HUES48 (cell line): ENCODE data around the gene LFNG.

ENCODE experiments used
- H3K27ac ChIP-seq: one replicate; pipeline ENCODE4 v1.7.0; 2013; ENCODE audit warnings: low read depth, low read length, inconsistent platforms
- H3K27me3 ChIP-seq: 2 replicates; pipeline ENCODE4 v1.6.1; 2013; ENCODE audit warnings: mild to moderate bottlenecking, low read length; ENCODE audit not compliant: control insufficient read depth, insufficient read depth
- H3K36me3 ChIP-seq: 2 replicates; pipeline ENCODE4 v1.6.1; 2013; ENCODE audit warnings: low read length; ENCODE audit not compliant: control insufficient read depth, insufficient read depth
- H3K4me1 ChIP-seq: 2 replicates; pipeline ENCODE4 v1.6.1; 2013; ENCODE audit warnings: mild to moderate bottlenecking, low read length; ENCODE audit not compliant: control insufficient read depth, insufficient read depth
- H3K4me3 ChIP-seq: 2 replicates; pipeline ENCODE4 v1.5.1; 2013; ENCODE audit warnings: mild to moderate bottlenecking, low read depth, low read length
- H3K9ac ChIP-seq: 2 replicates; pipeline ENCODE4 v1.6.1; 2013; ENCODE audit warnings: mild to moderate bottlenecking, low read depth, low read length, moderate library complexity
- H3K9me3 ChIP-seq: 2 replicates; pipeline ENCODE4 v1.6.1; 2013; ENCODE audit warnings: low read length; ENCODE audit not compliant: control insufficient read depth, insufficient read depth

The LFNG gene

DNA sequence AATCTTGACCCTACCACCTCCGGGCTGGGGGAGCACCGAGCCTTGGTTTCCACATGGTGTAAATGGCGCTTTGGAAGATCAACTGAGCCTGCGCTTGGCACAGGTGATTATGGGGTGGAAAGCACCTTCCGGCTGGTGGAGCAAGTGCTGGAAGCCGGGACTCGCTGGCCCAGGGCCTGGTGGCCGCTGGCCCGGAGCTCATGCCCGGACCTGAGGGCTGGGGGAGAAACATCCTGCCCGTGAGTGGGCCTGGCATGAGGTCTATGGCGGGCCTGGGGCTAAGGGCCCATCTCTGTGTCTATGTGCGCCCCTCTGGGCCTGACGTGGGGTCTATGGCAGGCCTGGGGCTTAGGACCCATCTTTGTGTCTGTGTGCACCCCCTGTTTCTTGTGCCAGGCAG lies 14.2 kb upstream of the LFNG start:
- H3K4me3 ChIP-seq, result no peak overlapping the region
- no peak overlapping the region for H3K27ac ChIP-seq
- H3K9me3 ChIP-seq, result no peaks in the 10 kb centered on the region
- no peak overlapping the region for H3K9ac ChIP-seq
- peaks cover 5% of the 10 kb centered on the region; the same call in 1 of the 2 replicates for H3K4me1 ChIP-seq
- no peaks in the 10 kb centered on the region for H3K36me3 ChIP-seq
- H3K27me3 ChIP-seq, result no peaks in the 10 kb centered on the region

- H3K27ac ChIP-seq, result no peak overlapping the region
- no peaks in the 10 kb centered on the region for H3K9me3 ChIP-seq
- no peaks in the 10 kb centered on the region; the same call in 1 of the 2 replicates for H3K4me1 ChIP-seq
- H3K36me3 ChIP-seq, result no peaks in the 10 kb centered on the region
- H3K9ac ChIP-seq, result no peak overlapping the region
- no peaks in the 10 kb centered on the region for H3K27me3 ChIP-seq
- H3K4me3 ChIP-seq, result no peak overlapping the region
Measured at GRCh38 chr7:2507208-2507916, 12.2 kb upstream of the LFNG start.

DNA sequence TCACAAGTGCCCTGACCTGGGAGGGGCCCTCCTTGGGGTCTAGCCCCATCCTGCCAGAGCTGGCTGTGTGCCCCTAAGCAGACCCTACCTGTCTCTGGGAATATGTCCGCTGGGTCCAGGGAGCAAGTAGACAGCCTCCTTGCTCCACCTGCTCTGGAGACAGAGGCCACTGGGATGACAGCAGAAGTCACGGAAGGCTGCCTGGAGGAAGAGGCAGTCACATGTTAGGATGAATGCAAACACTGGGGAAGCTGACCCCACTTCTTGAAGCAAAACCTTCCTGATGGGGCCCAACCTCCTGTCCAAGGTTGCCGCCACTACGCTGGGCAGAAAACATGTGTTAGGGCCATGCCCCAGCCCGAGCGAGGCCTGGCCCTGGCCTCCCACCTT lies 11.7 kb upstream of the LFNG start:
- H3K36me3 ChIP-seq, result no peaks in the 10 kb centered on the region
- no peaks in the 10 kb centered on the region; the same call in 1 of the 2 replicates for H3K4me1 ChIP-seq
- H3K9me3 ChIP-seq, result no peaks in the 10 kb centered on the region
- H3K4me3 ChIP-seq, result no peak overlapping the region
- H3K27me3 ChIP-seq, result no peaks in the 10 kb centered on the region
- no peak overlapping the region for H3K27ac ChIP-seq
- no peak overlapping the region for H3K9ac ChIP-seq

DNA sequence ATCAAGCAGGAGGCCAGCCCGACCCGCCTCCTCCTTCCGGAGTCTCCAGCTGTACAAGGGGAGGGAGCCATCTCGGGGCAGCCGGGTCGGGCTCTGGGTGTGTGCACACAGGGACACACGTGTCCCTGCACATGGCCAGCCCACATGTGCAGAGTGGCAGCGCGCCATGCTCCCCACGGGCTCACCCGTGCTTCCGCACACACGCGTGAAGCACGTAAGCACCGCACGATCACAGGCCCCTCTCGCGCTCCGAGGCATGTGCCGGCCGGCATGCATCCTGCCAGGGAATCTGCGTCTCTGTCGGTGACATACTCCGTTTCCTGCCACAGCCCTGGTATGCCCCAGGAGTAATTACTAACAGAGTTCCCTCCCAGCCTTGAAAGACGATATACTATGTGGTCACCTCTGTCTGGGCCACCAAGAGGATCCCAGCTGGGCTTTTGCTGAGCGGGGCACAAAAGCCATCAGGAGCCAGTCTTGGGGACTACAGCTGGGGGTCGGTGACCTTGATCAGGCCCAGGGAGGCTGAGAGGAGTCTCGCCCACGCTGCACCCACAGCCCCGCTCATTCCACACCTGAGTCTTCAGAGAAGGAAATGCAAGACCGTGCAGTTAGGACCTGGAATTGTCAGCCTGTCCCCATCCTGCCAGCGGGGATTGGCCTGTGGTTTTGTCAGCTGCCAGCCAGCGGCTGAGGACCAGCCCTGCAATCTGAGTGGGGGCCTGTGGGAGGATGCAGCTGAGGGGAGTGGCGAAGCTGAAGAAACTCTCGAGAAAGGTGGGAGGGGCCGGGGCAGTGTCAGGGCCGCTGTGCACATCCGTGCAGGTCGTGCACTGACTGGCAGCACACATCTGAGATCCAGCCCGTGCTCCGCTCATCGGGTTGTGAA lies 11.0 kb upstream of the LFNG start:
- no peaks in the 10 kb centered on the region for H3K27me3 ChIP-seq
- no peaks in the 10 kb centered on the region; the same call in 1 of the 2 replicates for H3K4me1 ChIP-seq
- no peaks in the 10 kb centered on the region for H3K36me3 ChIP-seq
- no peak overlapping the region for H3K4me3 ChIP-seq
- H3K9ac ChIP-seq, result no peak overlapping the region
- no peaks in the 10 kb centered on the region for H3K9me3 ChIP-seq
- peak overlapping the region; percentile 12 for H3K27ac ChIP-seq

GRCh38 chr7:2509298-2509906 lies 10.2 kb upstream of the LFNG start:
- Histone ChIP-seq H3K27ac (no peak overlapping the region), H3K27me3 (no peaks in the 10 kb centered on the region), H3K9ac (no peak overlapping the region), H3K4me3 (no peak overlapping the region), H3K36me3 (no peaks in the 10 kb centered on the region), H3K4me1 (no peaks in the 10 kb centered on the region; the same call in 1 of the 2 replicates), H3K9me3 (no peaks in the 10 kb centered on the region)

DNA sequence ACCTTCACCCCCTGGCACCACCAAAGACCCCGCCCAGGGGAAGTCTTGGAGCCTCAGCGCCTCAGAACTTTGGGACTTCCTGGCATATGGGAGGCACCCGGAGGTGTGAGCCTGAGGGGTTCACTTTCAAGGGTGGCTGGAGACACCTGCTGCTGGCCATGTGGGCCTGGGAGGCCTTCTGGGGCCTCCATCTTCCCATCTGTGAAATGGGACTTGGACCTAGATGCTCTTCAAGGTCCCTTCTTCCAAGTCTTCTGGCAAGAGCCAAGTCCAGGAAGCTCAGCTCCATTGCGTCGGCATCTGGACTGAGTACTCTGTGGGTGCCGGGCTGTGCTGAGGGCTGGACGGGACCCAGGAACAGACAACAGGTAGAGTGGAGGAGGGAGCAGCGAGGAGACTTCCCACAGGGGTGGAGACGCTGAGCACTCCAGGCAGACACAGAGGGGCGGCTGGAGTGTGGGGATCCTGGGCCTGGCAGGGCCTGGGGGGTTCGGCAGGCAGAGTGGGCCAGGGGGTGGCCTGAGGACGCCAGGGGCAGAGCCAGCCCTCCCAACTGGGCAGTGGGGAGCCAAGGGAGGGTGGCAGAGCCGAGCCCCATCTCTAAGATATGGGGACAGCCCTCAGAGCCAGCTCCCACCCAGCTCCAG lies 9.3 kb upstream of the LFNG start:
- no peaks in the 10 kb centered on the region for H3K36me3 ChIP-seq
- H3K4me1 ChIP-seq, result no peaks in the 10 kb centered on the region; the same call in 1 of the 2 replicates
- H3K4me3 ChIP-seq, result no peak overlapping the region
- no peaks in the 10 kb centered on the region for H3K9me3 ChIP-seq
- H3K9ac ChIP-seq, result no peak overlapping the region
- H3K27ac ChIP-seq, result no peak overlapping the region
- no peaks in the 10 kb centered on the region for H3K27me3 ChIP-seq

DNA sequence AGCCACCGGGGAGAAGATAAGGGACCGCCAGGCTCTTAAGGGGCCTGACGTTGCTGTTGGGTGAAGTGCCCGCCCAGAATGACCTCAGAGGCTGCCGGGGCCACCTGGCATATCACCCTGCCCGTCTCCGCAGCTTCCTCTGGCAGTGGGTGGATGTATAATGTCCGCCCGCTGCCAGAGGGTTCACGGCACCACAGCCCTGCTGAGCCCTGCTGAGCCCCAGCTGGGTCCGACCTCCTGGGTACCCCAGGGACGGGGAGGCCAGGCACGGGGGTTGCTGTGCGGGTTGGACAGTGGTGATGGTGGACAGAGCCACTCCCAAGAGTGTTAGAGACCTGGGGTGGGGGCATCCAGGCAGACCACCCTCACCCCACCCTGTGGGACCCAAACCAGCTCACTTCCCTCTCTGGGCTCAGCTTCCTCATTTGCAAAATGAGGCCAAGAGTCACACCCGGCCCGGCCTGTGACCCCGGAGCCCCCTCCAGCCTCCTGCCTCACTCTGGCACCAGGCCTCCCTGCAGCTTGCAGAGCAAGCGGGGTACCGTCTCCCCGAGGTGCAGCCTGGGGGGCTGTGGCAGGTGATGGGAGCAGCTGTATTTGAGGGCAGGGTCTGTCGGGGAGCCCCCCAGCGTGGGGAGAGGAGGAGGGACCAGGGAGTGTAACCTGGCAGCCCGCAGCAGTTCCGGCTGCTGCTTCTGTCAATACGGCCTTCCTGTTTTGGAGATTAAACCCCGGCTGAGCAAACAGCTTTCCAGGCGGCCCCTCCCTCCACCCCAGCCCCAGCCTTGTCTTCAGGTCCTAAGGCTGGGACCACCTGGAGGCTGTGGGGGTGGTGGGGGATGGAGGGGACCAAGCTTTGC lies 8.4 kb upstream of the LFNG start:
- Histone ChIP-seq H3K4me1 (no peaks in the 10 kb centered on the region; the same call in 1 of the 2 replicates), H3K36me3 (no peaks in the 10 kb centered on the region), H3K4me3 (no peak overlapping the region), H3K27ac (peak overlapping the region; percentile 26), H3K9ac (no peak overlapping the region), H3K27me3 (no peaks in the 10 kb centered on the region; the same call in 1 of the 2 replicates), H3K9me3 (no peaks in the 10 kb centered on the region)

- Histone ChIP-seq H3K27ac (no peak overlapping the region), H3K9me3 (no peaks in the 10 kb centered on the region), H3K27me3 (peaks cover under 1% of the 10 kb centered on the region; the same call in 1 of the 2 replicates), H3K9ac (no peak overlapping the region), H3K4me1 (peaks cover 2% of the 10 kb centered on the region), H3K36me3 (no peaks in the 10 kb centered on the region), H3K4me3 (no peak overlapping the region)
Measured at GRCh38 chr7:2511769-2512168, 7.8 kb upstream of the LFNG start.

GRCh38 chr7:2512179-2512661 lies 7.4 kb upstream of the LFNG start:
- no peaks in the 10 kb centered on the region for H3K36me3 ChIP-seq
- peaks cover 5% of the 10 kb centered on the region; the same call in 1 of the 2 replicates for H3K27me3 ChIP-seq
- H3K9me3 ChIP-seq, result no peaks in the 10 kb centered on the region
- H3K27ac ChIP-seq, result no peak overlapping the region
- H3K4me1 ChIP-seq, result peaks cover 7% of the 10 kb centered on the region
- H3K9ac ChIP-seq, result no peak overlapping the region
- no peak overlapping the region for H3K4me3 ChIP-seq

DNA sequence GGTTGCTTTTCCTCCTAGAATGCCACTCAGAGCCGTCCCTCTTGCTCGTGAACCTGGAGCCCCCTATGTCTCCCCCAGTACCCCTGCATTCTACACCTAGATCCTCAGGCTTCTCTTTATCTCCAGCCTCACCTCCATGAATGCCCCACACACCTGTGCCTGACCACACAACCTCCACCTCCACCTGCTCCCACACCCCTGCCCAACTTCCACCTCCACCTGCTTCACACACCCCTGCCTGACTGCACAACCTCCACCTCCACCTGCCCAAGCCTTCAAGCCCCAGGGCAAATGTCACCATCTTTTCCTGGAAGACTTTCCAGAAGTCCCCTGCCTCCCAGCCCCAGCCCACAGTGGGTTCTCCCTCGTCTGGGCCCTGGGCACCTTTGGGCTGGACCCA lies 6.9 kb upstream of the LFNG start:
- Histone ChIP-seq H3K36me3 (no peaks in the 10 kb centered on the region), H3K27me3 (peaks cover 10% of the 10 kb centered on the region), H3K9ac (no peak overlapping the region), H3K27ac (no peak overlapping the region), H3K4me3 (no peak overlapping the region), H3K9me3 (no peaks in the 10 kb centered on the region), H3K4me1 (peaks cover 12% of the 10 kb centered on the region)
